ENCODE data around the gene SYTL3.

GRCh38 chr6:158680481-158680880 lies 30.6 kb downstream of the SYTL3 start:
- TF ChIP-seq YY1 (IDR thresholded peaks at IDR 0.05; ENCODE audit: insufficient read depth, insufficient read length): no peak
- no peak for TF ChIP-seq ZNF274 (IDR thresholded peaks at IDR 0.05; ENCODE audit: low read depth, low read length)
- no peak for TF ChIP-seq SUZ12 (IDR thresholded peaks at IDR 0.05; ENCODE audit: extremely low read depth, insufficient read depth, insufficient read length)

Data from NT2/D1 (cell line).